Diencephalon (tissue), 1 donor: Measurements from ENCODE around the gene IL5. TPM values are rescaled to one million over a fixed set of nuclear protein-coding genes. Genes with fewer than 3 reads are reported as not detected.

Experiments
- total RNA-seq: library from RNA; depleted of rRNA; stranded (reverse); fragments of >200 nt; gene quantifications from one replicate; pipeline ENCODE4 v1.2.3, GENCODE V29; 2014

IL5 gene
- not detected for total RNA-seq

DNA sequence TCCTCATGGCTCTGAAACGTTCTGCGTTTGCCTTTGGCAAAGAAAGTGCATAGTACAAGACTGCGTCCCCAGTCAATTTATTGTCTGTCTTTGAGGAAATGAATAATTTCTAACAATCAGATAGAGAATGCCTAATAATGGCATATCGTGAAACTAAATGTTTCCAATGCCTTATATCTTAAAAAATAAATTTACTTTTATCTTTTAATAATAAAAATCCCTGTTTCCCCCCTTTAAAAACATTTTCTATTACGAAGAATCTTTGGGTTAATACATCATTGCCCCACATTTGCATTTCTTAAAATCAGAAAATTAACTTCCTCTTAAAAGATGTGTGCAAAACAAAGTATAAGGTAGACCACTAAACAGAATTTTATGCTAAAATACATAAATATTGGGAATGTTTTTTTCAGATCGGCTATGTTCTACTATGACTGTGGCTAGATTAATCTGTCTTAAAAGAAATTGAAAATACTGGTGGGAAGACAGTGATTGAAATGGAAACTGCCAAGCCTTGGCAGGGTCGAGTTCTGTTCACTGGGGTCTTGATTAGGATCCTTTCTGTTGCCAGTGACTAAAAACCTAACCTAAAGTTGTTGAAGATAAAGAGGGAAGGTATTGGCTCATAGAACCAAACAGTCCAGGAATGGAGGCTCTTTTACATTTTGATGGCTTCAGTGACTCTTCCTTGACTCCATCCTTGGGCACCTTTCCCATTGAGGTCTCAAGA lies at the start of gene IL5:
IL5 (minus strand) TSS at position 51 of the 730 bp plus-strand sequence; CDS start at position 7, 44 bp downstream.

DNA sequence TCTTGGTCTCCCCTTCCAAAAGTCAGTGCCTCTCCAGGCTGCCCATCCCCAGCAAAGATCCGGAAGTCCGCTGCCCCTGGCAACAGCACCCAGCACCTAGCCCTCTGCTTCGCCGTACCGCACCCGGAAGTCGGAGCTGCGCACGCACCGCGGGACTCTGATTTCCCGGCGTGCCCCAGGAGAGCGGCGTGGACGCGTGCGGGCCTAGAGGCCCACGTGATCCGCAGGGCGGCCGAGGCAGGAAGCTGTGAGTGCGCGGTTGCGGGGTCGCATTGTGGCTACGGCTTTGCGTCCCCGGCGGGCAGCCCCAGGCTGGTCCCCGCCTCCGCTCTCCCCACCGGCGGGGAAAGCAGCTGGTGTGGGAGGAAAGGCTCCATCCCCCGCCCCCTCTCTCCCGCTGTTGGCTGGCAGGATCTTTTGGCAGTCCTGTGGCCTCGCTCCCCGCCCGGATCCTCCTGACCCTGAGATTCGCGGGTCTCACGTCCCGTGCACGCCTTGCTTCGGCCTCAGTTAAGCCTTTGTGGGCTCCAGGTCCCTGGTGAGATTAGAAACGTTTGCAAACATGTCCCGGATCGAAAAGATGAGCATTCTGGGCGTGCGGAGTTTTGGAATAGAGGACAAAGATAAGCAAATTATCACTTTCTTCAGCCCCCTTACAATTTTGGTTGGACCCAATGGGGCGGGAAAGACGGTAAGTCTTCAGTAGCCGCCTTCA lies 13.6 kb upstream of the IL5 start, which contains the start of gene RAD50:
RAD50 (plus strand) TSS at position 215 of the 715 bp plus-strand sequence; CDS start at position 563, 348 bp downstream.

Other genes with a start within 250 kb of the IL5 start
- 2.5 TPM for gene SLC22A4, start 249.1 kb downstream of the IL5 start, total RNA-seq
- gene SLC22A5, start 173.8 kb downstream of the IL5 start, total RNA-seq = 8.8 TPM
- gene IRF1, start 52.7 kb downstream of the IL5 start, total RNA-seq = 3.2 TPM
- 30.4 TPM for gene RAD50, start 13.5 kb upstream of the IL5 start, total RNA-seq
- gene IL13, start 114.7 kb upstream of the IL5 start, total RNA-seq = not detected
- not detected for gene IL4, start 130.5 kb upstream of the IL5 start, total RNA-seq
- 136 TPM for gene KIF3A, start 194.0 kb upstream of the IL5 start, total RNA-seq
- 1.8 TPM for gene CCNI2, start 203.9 kb upstream of the IL5 start, total RNA-seq
- gene SEPTIN8, start 233.7 kb upstream of the IL5 start, total RNA-seq = 45.9 TPM